Psoas muscle (tissue), 8 donors: ENCODE data around the gene IQSEC1. TPM values are rescaled to one million over a fixed set of nuclear protein-coding genes. Genes with fewer than 3 reads are reported as not detected.

Source experiments
- ATAC-seq, 4 donors: fragments of 200-7000 bp; cut with Tn5 transposase; one replicate each; pipeline ENCODE4 v1.9.1; 2020; ENCODE audit warnings: moderate library complexity in 3 of 4, mild to moderate bottlenecking in 2 of 4
- DNase-seq, 2 donors: peaks; one replicate each; pipeline ENCODE4 v3.0.0-alpha.2; 2020
- H3K27ac ChIP-seq: fragments of 200-600 bp; one replicate; pipeline ENCODE4 v1.8.0; 2022
- H3K27me3 ChIP-seq, 3 donors: fragments of 200-600 bp in 1 of 3; one replicate each; pipeline versions ENCODE4 v1.6.1 to v1.8.0; 2013 to 2022; ENCODE audit warnings: low read length in 2 of 3, mild to moderate bottlenecking in 2 of 3, moderate library complexity in 1 of 3; ENCODE audit not compliant: insufficient read depth in 3 of 3
- H3K36me3 ChIP-seq, 2 donors: fragments of 200-600 bp in 1 of 2; one replicate each; pipeline versions ENCODE4 v1.6.1 to v1.8.0; 2013 to 2022; ENCODE audit warnings: low read depth in 1 of 2, mild to moderate bottlenecking in 1 of 2, moderate library complexity in 1 of 2; ENCODE audit not compliant: insufficient read depth in 1 of 2
- H3K4me1 ChIP-seq: fragments of 200-600 bp; one replicate; pipeline ENCODE4 v1.8.0; 2022
- H3K4me3 ChIP-seq: fragments of 200-600 bp; one replicate; pipeline ENCODE4 v1.8.0; 2022; ENCODE audit warnings: mild to moderate bottlenecking
- H3K9me3 ChIP-seq: fragments of 200-600 bp; one replicate; pipeline ENCODE4 v1.8.0; 2022
- CTCF ChIP-seq: fragments of 200-600 bp; IDR thresholded peaks from one replicate; pipeline ENCODE4 v1.8.0; 2022; ENCODE audit warnings: antibody characterized with exemption
- WGBS, 3 donors: extraction: QIAGEN DNeasy Blood & Tissue Kit; methylation state at CpG; one replicate each; pipeline versions ENCODE4 v1.1.6 to v1.1.7; 2013; 5-methylcytosine and 5-hydroxymethylcytosine counted together
- intact Hi-C, 2 donors: fragments of 100-400 bp; cut with DNase I; formaldehyde crosslinking; loops; one replicate each; pipeline versions ENCODE4 v1.11.0 to v1.14.2; 2022
- polyA plus RNA-seq, 3 donors: library from polyadenylated mRNA; stranded (reverse); fragments of 200-250 nt; gene quantifications; one replicate each; pipeline ENCODE4 v1.2.3, GENCODE V29; 2013
- total RNA-seq, 4 donors: library from RNA; stranded (reverse); fragmentation: NEBNext Ultra II Directional in 2 of 4; extraction: Animal tissue kit (Norgen Biotek cat#: 25700) in 2 of 4; gene quantifications; one replicate each; pipeline versions ENCODE4 v1.2.1 to v1.2.4, GENCODE V29; 2021 to 2023
- donor health status: healthy with polysubstance abuse.
- donor health status: DM: no; HTN: no; CAD: no; lungs with moderate emphysema.
- donor health status: Bipolar disorder and iron deficiency.
- donor health status: healthy.
- donor health status: DM: yes; HTN: yes; CAD: no.
- donor health status: DM: no; HTN: no; CAD: no.
- donor health status: DM: no; HTN: no; CAD: no.
- donor health status: DM: yes; HTN: yes; CAD: no.

The IQSEC1 gene
- total and polyA plus RNA-seq, 7 donors: 8.6 to 45.4 (median 28.0) TPM

- DNase-seq (no peak), ATAC-seq (no peak)
- H3K27me3 ChIP-seq: no peaks in the 10 kb centered on the region
- 42 to 69% (median 51%) methylated on average over 8 of the region's 8 CpGs for WGBS, 3 donors
- H3K27ac ChIP-seq: peak overlapping the region; percentile 3
- H3K36me3 ChIP-seq: no peaks in the 10 kb centered on the region
- peaks cover 87% of the 10 kb centered on the region for H3K4me1 ChIP-seq
- H3K4me3 ChIP-seq: no peak overlapping the region
- TF ChIP-seq CTCF: no peak
- intact Hi-C loops: no loop called here
- H3K9me3 ChIP-seq: no peaks in the 10 kb centered on the region
Observed at GRCh38 chr3:12946649-12947316, 126.4 kb downstream of the IQSEC1 start.

- H3K4me3 ChIP-seq: no peak overlapping the region
- H3K4me1 ChIP-seq: peaks cover 88% of the 10 kb centered on the region
- H3K36me3 ChIP-seq: peaks cover 0 to 4% of the 10 kb centered on the region in 2 donors
- WGBS, 3 donors: 53 to 69% (median 59%) methylated on average over 6 of the region's 6 CpGs
- ATAC-seq: no peak
- no peaks in the 10 kb centered on the region for H3K27me3 ChIP-seq
- no peak for TF ChIP-seq CTCF
- intact Hi-C loops: no loop called here
- DNase-seq: no peak
- peak overlapping the region; percentile 3 for H3K27ac ChIP-seq
- no peaks in the 10 kb centered on the region for H3K9me3 ChIP-seq
Observed at GRCh38 chr3:12946251-12946648, 127.0 kb downstream of the IQSEC1 start.

GRCh38 chr3:12944849-12945248 is 128.4 kb downstream of the IQSEC1 start:
- H3K27me3 ChIP-seq: no peaks in the 10 kb centered on the region
- WGBS, 3 donors: 55 to 66% (median 58%) methylated on average over 6 of the region's 6 CpGs
- DNase-seq: no peak
- no peaks in the 10 kb centered on the region for H3K9me3 ChIP-seq
- peak overlapping the region; percentile 2 for H3K27ac ChIP-seq
- H3K36me3 ChIP-seq: peaks cover 0 to 16% of the 10 kb centered on the region in 2 donors
- intact Hi-C loops: no loop called here
- peaks cover 82% of the 10 kb centered on the region for H3K4me1 ChIP-seq
- no peak for TF ChIP-seq CTCF
- no peak for ATAC-seq
- H3K4me3 ChIP-seq: no peak overlapping the region

- whole genome bisulfite sequencing, 3 donors: 61 to 77% (median 63%) methylated on average over 15 of the region's 15 CpGs
- DNase-seq: no peak
- H3K36me3 ChIP-seq: peaks cover 0 to 21% of the 10 kb centered on the region in 2 donors
- H3K9me3 ChIP-seq: no peaks in the 10 kb centered on the region
- peaks cover 78% of the 10 kb centered on the region for H3K4me1 ChIP-seq
- no peak for TF ChIP-seq CTCF
- H3K27ac ChIP-seq: no peak overlapping the region
- H3K4me3 ChIP-seq: no peak overlapping the region
- H3K27me3 ChIP-seq: no peaks in the 10 kb centered on the region
- intact Hi-C loops: no loop called here
- peak in 2 of 4 donors; percentile 17 to 22 for ATAC-seq
Observed at GRCh38 chr3:12944413-12944812, 128.8 kb downstream of the IQSEC1 start.
